GM18498 (cell line): Measurements from ENCODE around the gene PPAN.

Experiments
- ATAC-seq: cut with Tn5 transposase; IDR thresholded peaks from one replicate; pipeline ENCODE4 v1.9.1; 2021; ENCODE audit warnings: mild to moderate bottlenecking, moderate library complexity; ENCODE audit not compliant: unreplicated experiment

PPAN gene

GRCh38 chr19:10092648-10093294 lies 13.4 kb upstream of the PPAN start:
- no peak for ATAC-seq

GRCh38 chr19:10093295-10094186 lies 12.6 kb upstream of the PPAN start:
- ATAC-seq = no peak

GRCh38 chr19:10095622-10095947 lies 10.6 kb upstream of the PPAN start:
- no peak for ATAC-seq

- peak; percentile 74 for ATAC-seq
These were observed 10.1 kb upstream of the PPAN start for GRCh38 chr19:10095948-10096614.

- no peak for ATAC-seq
These were observed 9.6 kb upstream of the PPAN start for GRCh38 chr19:10096615-10096963.

GRCh38 chr19:10100163-10100785 lies 5.9 kb upstream of the PPAN start:
- no peak for ATAC-seq

- ATAC-seq = peak; percentile 37
These were observed 3.4 kb upstream of the PPAN start for GRCh38 chr19:10102787-10103236.

- ATAC-seq = no peak
These were observed 2.0 kb upstream of the PPAN start for GRCh38 chr19:10104130-10104513.

GRCh38 chr19:10104665-10105508 lies 1.3 kb upstream of the PPAN start:
- peak; percentile 50 for ATAC-seq

- peak; percentile 7 for ATAC-seq
These were observed 558 bp upstream of the PPAN start for GRCh38 chr19:10105509-10106099.

GRCh38 chr19:10107254-10107653 lies 1.1 kb downstream of the PPAN start:
- ATAC-seq = no peak

GRCh38 chr19:10107817-10108367 lies 1.7 kb downstream of the PPAN start:
- no peak for ATAC-seq

GRCh38 chr19:10109528-10109927 lies 3.4 kb downstream of the PPAN start:
- no peak for ATAC-seq

GRCh38 chr19:10110076-10110971 lies 4.2 kb downstream of the PPAN start:
- no peak for ATAC-seq

- no peak for ATAC-seq
These were observed 4.8 kb downstream of the PPAN start for GRCh38 chr19:10110972-10111317.

- ATAC-seq = no peak
These were observed 5.2 kb downstream of the PPAN start, which contains the start of gene P2RY11 for GRCh38 chr19:10111405-10111811. Gene P2RY11 (plus strand): TSS chr19:10111693. CDS start chr19:10111722, 29 bp downstream.

GRCh38 chr19:10112037-10112761 lies 6.0 kb downstream of the PPAN start:
- ATAC-seq = no peak

GRCh38 chr19:10112895-10113591 lies 6.9 kb downstream of the PPAN start:
- no peak for ATAC-seq
